Fibroblast of villous mesenchyme (primary cell): ENCODE measurements around the gene CFAP74. TPM values are rescaled to one million over a fixed set of nuclear protein-coding genes. Genes with fewer than 3 reads are reported as not detected.

Experiments used
- DNase-seq: peaks from one replicate; pipeline ENCODE4 v3.0.0-alpha.2; 2010; ENCODE audit warnings: low read depth
- H3K4me3 ChIP-seq: 2 replicates; pipeline ENCODE4 v1.5.1; 2011; ENCODE audit warnings: low read depth, mild to moderate bottlenecking, low read length
- CTCF ChIP-seq: IDR thresholded peaks from 2 replicates; pipeline ENCODE4 v1.5.1; 2012; ENCODE audit warnings: low read depth, mild to moderate bottlenecking, low read length; ENCODE audit not compliant: insufficient read depth
- total RNA-seq: library from RNA; depleted of rRNA; stranded (reverse); fragments of >200 nt; gene quantifications from 2 replicates; pipeline ENCODE4 v1.2.3, GENCODE V29; 2012

CFAP74 gene
- total RNA-seq, 1 donor, result not detected

- TF ChIP-seq CTCF, result no peak
- H3K4me3 ChIP-seq, result no peak overlapping the region
These were observed 130.4 kb downstream of the CFAP74 start for GRCh38 chr1:1873186-1873585.

GRCh38 chr1:1872329-1872994 is 131.1 kb downstream of the CFAP74 start:
- DNase-seq, result no peak
- no peak overlapping the region for H3K4me3 ChIP-seq
- TF ChIP-seq CTCF, result no peak

More at GRCh38 chr1:1873186-1873585, 130.4 kb downstream of the CFAP74 start:
- no peak for DNase-seq

Other genes with a start within 250 kb of the CFAP74 start
- gene NADK, start 225.3 kb downstream of the CFAP74 start, total RNA-seq, result 44.0 and 48.6 TPM in 2 replicates
- 107 and 124 TPM in 2 replicates for gene GNB1, start 112.7 kb downstream of the CFAP74 start, total RNA-seq
- under 0.01 TPM in 2 replicates for gene CALML6, start 88.5 kb downstream of the CFAP74 start, total RNA-seq
- gene TMEM52, start 84.5 kb downstream of the CFAP74 start, total RNA-seq, result 0.32 and 0.43 TPM in 2 replicates
- gene GABRD, start 15.6 kb upstream of the CFAP74 start, total RNA-seq, result not detected in 2 replicates
- gene PRKCZ, start 46.6 kb upstream of the CFAP74 start, total RNA-seq, result 2.6 and 5.2 TPM in 2 replicates
- gene FAAP20, start 191.0 kb upstream of the CFAP74 start, total RNA-seq, result 20.7 and 30.3 TPM in 2 replicates
- gene SKI, start 224.5 kb upstream of the CFAP74 start, total RNA-seq, result 26.8 and 32.9 TPM in 2 replicates